Skin of body (tissue), 2 donors: Measurements from ENCODE around the gene KIF18A. TPM values are rescaled to one million over a fixed set of nuclear protein-coding genes. Genes with fewer than 3 reads are reported as not detected.

Experiments
- DNase-seq: peaks from one replicate; lab custom pipeline; 2025; lab: John Stamatoyannopoulos, UW
- total RNA-seq: library from RNA; depleted of rRNA; stranded (reverse); fragments of >200 nt; gene quantifications from one replicate; pipeline ENCODE4 v1.2.3, GENCODE V29; 2014

Gene KIF18A
- total RNA-seq, 1 donor from 2014 or later, result 8.0 TPM

DNA sequence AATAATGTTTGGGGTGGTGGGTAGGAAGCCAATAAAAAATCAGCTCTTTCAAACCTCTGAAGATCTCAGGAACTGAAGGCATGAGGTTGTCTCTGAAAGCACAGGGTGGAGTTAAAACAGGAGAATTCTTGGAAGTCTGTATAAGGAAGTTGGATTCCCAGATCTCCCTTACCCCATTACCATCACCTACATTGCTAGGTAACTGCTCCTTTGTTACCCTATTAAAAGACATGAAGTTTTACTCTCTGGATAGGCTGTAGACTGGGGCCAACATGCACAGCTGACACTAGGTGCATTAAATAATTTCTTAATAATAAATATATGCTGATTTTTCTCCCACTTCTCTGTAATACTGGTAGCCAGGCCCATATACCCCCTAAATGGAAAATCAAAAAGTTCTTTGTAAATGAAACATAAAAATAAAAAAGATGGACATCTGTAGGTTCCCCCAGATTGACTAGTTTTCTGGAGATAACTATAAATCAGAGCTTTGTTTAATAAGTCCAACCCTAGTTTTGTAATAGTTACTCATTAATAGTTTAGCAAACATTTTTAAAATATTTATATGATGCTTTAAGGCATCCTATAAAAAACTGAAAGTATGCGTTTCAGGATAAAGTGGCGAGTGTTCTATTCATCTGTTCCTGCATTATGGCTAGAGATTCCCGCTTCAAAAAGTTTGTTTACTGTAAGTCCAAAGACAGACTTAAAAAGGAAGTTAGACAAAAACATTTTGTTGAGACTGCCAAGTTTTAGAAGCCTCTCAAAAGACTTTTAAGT is 63.8 kb downstream of the KIF18A start:
- no peak for DNase-seq

DNA sequence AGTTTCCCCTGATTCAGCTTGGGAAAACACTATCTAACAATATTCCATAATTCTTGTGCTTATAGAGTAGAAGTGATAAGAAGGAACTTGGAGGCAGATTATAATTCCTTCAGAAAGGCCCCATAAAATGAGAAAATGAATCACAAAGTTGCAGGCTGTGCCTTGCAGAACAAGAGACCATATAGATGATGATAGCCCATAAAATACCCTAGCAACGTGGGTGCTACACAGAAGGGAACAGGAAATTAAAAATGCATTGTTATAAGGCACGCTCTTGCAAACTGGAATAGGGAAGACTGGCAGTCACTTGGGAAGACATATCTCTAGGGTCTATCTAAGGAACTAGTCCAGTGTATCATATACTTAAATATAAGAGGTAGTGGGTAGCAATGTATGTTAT is 67.6 kb downstream of the KIF18A start:
- DNase-seq, result no peak

DNA sequence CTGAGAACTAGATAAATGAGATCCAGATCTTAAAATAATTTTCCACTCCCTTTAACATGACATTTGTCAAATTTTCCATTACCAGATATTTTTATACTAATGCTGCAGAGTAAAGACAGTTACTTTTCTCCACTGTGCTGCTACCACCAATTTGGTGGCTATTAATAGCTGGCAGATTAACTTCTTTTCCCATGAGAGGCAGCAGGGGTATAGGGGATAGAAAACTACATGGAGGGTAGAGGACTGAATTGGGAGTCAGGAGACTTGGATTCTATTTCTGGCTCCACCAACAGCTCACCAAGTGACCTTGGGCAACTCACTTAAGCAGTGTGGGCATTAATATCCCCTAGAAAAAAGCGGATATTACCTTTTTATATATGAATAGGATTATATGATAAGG is 69.2 kb downstream of the KIF18A start:
- no peak for DNase-seq

DNA sequence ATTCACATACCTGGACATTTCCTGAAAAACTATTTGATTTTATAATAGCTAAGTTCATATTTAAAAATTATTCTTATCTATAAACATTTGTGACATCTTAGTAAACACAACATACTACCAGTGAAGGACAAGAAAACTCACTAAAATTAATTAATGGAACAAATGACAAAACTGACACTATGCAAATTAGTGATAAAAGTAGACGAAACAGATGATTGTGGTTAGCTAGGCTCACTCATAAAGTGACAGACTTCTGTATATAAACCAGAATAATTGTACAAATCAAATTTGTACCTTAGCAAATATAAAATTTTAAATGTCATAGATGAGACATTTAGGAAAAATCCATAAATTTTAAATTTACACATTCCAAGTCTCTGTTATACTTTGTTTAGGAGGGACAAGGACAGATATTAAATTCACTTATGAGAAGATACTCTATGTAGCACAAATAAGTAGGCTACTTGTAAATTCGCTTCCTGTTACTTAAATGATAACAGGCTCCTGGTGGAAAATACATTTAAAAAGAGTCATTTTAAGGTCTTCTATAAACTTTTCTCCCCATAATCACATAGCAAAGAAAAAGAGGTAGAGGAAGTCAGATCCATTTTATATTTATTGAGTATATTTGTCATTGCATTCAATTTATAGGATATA is 81.2 kb downstream of the KIF18A start:
- no peak for DNase-seq

DNA sequence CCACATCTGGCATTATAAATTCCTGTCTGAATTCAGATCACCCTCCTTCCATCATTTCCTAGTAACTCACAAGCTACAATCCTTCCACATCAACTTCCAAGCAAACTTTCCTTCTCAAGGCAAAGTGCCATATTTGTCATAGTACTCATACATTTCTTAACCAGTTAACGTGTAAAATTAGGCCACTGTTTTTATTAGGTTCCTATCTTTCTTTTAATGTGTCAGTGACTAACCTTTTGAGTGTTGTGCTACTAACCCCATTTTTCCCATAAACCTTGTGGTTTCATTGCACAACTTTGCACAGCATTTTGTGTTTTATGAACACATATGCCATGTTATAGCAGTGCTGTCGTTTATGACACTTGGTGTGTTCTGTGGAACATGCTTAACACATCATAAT is 90.1 kb downstream of the KIF18A start:
- no peak for DNase-seq

- DNase-seq, result no peak
These were observed 96.1 kb downstream of the KIF18A start for GRCh38 chr11:28011813-28012212.

DNA sequence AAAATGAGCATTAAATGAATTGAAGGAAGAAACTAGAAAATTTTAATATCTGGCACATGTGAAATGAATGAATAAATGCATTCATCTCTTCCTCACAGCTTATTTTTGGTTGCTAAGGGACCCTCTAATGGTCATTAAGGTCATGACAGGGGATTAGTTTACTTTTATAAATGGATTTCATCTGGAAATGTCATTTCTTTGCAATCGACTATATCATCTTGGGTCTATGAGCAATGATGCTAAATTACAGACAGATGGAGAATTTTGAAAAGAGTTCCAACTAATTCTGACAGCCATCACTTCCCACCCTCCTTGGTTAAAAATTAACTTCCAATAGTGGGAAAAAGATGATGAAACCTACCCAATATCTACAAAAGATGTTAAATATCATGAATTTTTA is 98.0 kb downstream of the KIF18A start:
- DNase-seq, result no peak

DNA sequence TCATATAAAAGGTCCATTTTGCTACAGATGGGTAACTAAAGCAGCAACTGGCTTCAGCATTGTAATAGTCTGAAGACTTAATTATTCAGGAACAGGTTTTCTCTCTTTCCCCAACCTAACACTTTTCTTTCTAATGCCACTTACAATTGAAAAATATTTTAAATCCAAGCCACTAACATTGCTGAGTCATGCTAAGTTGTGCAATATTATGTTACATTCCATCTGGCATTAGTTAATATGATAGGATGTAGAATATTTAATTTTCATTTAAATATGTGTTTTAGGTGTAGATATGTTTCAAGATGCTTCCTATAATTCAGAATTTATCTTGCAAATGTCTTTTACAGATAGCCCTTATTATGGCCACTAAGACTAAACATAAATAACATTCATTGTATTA is 98.6 kb downstream of the KIF18A start:
- no peak for DNase-seq

- no peak for DNase-seq
These were observed 104.3 kb downstream of the KIF18A start for GRCh38 chr11:28003615-28004014.

GRCh38 chr11:27998552-27998951 is 109.4 kb downstream of the KIF18A start:
- DNase-seq, result no peak

DNA sequence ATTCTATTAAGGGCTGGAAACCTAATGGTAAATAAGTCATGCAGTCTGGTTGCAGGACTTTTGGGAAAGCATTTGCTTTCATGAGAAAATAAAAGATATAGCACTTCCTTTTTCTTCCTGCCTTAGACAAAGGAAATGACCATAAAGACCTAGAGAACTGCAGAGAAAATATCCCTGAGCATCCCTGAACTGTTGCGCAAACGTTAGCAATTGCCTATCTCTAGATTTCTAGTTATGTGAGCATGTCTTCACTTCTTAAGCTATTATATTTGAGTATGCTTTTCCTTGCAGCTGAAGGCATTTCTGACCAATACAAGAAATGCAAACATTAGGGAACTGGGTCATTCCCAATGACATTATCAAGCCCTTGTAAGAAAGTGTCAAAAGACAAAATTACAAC is 110.6 kb downstream of the KIF18A start:
- DNase-seq, result no peak

DNA sequence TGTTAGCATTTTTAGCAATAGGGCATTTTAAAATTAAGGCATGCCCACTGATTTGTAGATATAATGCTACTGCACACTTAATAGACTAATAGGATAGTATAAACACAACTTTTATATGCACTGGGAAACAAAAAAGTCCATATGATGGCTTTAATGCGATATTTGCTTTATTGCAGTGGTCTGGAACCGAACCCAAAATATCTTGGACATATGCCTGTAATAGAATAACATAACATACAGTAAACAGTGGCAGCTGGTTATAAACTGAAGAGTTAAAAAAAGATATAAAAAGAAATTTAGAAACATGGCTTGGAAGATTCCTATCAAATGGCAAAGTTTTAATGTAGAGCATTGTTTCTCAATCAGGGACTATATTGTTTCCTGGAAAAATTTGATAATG is 111.9 kb downstream of the KIF18A start:
- DNase-seq, result no peak

DNA sequence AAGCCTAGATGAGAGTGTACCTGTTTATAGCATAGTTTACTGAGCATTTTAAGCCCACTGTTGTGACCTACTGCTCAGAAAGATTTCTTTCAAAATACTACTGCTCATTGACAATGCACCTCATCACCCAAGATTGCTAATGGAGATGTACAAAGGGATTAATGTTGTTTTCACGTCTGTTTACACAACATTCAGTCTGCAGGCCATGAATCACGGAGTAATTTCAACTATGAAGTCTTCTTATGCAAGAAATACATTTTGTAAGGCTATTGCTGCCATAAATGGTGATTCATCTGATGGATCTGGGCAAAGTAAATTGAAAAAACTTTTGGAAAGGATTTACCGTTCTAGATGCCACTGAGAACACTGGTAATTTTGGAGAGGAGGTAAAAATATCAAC is 112.9 kb downstream of the KIF18A start:
- DNase-seq, result no peak

DNA sequence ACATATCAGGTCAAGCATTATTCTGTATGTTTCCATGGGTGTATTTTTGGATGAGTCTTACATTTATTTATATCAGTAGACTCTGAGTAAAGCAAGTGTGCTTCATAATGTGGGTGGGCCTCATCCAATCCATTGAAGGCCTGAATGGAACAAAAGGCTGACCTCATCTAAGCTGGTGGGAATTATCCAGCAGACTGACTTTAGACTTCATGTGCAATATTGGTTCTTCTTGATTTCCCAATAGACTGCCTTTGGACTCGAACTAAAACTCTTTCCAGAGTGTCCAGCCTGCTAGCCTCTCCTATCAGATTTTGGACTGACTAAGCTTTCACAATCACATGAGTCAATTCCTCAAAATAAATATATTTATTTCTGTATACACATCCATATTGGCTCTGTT is 116.2 kb downstream of the KIF18A start:
- DNase-seq, result no peak

DNA sequence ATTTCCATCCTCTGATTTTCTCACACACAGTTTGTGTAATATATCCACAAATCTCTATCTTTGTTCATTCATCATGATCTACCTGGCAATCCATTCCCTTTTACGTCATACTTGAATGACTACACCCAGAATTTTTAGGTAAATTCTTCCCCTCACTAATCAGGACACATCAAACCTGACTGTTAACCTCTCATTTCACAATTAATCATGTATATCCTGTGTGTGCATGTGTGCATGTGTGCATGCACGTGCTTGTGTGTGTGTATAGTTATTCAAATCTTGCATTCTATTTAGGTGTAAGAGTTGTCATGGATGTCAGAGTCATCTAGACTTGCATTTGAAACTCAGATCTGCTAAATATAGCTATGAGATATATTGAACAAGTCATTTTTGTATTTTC is 130.4 kb downstream of the KIF18A start:
- no peak for DNase-seq

GRCh38 chr11:27977031-27977430 is 130.9 kb downstream of the KIF18A start:
- no peak for DNase-seq

GRCh38 chr11:27976262-27976661 is 131.7 kb downstream of the KIF18A start:
- DNase-seq, result no peak

DNA sequence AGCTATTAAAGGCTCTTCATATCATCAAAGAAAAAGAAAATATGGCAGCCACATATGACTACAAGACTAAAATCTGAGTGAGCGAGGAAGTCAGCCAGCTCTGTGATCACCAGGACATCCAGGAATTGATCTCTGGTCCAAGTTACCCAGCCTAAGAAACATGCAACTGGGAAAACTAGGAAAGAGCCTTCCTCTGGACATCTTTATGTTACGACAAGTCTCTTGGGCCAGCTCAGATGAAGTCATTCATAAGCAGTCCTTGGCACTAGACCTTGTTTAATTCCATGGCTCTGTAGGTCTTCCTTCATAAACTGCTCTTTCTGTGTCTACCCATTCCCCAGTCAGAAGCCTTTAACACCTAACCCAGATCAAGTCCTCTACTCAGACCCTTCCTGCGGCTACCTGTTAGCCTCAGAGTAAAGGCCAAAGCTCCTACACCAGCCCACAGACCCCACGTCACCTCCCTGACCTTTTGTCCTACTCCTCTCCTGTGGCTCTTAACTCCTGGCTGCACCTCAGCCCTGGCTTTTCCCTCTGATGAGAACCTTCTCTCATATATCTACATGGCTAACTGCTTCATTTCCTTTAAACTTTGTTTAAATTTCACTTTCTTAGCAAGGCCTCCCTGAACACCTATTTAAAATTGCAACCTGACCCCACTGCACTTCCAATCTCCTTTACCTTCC is 134.0 kb downstream of the KIF18A start:
- no peak for DNase-seq

DNA sequence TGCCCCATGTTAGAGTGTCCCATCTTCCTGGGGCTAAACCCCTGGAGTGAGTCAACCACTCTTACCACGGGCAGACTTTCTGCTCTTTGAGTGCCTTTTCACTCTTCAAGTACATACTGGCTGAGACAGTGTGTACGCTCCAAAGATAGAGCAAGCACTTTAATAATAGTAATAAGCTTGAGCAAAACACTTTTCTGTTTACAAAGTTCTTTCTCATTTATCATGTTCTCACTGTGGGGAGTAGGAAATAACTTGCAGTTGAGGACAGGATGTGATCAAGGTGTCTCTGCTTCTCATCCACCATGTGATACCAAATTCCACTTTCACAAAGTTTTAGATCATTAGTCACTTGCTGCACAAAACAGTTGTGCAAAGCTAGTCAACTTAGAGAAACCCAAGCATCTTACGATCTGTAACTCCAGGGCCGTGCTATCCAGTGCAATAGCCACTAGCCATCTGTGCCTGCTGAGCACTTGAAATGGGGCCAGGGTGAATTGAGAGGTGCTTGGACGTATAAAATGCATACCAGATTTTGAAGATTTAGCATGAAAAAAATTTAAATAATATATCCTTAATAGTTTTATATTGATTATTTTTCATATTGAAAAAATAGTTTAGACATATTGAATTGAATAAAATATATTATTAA is 135.3 kb downstream of the KIF18A start:
- no peak for DNase-seq

DNA sequence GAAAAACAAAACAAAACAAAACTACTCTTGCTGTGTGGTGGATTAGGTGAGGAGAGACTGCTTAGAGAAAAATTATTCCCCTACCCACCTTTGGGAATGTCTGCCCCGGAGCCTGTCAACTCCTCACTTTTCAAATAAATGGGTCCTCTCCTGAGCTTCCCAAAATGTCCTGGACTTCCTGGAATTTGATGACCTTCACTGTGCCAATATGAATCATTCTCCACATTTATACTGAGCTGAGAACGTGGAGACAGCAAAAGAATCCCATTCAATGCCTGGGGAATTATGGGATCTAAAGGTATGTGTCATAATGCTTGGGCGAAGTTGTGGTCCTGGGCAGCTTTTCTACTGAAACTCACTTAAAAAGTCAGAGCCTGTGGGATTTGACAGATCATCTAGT is 136.8 kb downstream of the KIF18A start:
- no peak for DNase-seq
